ENCODE measurements around the gene PXDC1.

DNA sequence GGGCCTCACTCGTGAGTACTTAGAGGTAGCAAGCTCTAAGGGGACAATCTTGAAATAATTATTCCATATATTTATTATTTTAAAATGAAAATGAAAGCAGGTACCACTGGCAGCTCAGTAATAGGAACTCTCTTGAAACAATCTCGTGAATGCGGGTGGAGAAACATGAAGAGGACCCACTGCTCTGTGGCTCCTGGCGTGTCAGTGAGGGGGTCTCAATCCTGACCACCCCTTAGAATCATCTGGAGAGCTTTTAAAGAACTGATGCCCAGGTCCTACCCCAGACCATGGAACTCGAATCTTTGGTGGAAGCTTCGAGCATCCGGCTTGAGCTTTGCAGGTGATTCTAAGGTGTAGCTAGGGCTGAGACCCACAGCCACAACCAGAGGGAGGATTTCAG lies 23.9 kb upstream of the PXDC1 start:
- TF ChIP-seq, protein P1, sequence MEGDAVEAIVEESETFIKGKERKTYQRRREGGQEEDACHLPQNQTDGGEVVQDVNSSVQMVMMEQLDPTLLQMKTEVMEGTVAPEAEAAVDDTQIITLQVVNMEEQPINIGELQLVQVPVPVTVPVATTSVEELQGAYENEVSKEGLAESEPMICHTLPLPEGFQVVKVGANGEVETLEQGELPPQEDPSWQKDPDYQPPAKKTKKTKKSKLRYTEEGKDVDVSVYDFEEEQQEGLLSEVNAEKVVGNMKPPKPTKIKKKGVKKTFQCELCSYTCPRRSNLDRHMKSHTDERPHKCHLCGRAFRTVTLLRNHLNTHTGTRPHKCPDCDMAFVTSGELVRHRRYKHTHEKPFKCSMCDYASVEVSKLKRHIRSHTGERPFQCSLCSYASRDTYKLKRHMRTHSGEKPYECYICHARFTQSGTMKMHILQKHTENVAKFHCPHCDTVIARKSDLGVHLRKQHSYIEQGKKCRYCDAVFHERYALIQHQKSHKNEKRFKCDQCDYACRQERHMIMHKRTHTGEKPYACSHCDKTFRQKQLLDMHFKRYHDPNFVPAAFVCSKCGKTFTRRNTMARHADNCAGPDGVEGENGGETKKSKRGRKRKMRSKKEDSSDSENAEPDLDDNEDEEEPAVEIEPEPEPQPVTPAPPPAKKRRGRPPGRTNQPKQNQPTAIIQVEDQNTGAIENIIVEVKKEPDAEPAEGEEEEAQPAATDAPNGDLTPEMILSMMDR (conservative IDR thresholded peaks at IDR 0.05; ENCODE audit: low read length), result no peak
- no peak for TF ChIP-seq EZH2phosphoT487 (IDR thresholded peaks at IDR 0.05; ENCODE audit: borderline replicate concordance)

All from Loucy (cell line).